Measurements from ENCODE around the gene KIF19.

DNA sequence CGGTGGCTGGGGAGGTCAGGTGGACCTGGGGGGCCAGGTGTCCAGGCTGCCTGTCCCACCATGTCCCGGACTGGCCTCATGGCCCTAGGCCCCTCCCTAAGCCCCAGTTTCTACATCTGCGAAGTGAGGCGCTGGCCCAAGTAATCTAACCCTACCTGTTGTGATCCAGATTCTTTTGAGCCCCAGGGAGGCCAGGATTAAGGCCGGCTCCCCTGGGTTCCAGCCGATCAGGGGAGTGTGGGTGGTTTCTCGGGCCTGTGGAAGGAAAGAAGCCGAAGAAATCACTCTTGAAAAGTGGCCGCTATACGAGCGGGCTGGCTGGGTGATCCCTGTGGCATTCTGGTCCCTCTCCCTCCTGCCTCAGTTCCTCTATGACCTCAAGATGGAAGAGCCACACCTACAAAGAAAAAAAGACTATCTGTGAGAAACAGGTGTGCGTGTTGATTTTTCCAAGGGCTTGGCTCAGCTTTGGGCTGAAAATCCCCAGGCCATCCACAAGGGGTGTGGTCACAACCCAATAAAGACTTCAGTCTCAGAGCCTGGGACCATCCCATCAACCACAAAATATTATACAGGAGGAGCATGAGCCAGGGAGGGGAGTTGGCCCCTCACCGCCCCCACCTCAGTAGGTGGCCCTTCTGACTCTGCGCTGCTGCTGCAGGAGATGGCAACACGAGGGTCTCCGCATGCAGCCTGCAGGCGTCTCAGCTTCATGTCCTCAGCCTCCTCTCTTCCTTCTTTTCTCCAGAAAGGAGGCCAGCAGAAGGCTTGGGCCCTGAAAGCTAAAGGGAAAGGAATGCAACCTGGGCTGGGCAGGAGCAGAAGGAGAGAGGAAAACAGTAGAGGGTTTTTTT, 61.6 kb downstream of the KIF19 start:
- no peak for TF ChIP-seq POLR2A (IDR thresholded peaks at IDR 0.05)
- TF ChIP-seq, protein P1, sequence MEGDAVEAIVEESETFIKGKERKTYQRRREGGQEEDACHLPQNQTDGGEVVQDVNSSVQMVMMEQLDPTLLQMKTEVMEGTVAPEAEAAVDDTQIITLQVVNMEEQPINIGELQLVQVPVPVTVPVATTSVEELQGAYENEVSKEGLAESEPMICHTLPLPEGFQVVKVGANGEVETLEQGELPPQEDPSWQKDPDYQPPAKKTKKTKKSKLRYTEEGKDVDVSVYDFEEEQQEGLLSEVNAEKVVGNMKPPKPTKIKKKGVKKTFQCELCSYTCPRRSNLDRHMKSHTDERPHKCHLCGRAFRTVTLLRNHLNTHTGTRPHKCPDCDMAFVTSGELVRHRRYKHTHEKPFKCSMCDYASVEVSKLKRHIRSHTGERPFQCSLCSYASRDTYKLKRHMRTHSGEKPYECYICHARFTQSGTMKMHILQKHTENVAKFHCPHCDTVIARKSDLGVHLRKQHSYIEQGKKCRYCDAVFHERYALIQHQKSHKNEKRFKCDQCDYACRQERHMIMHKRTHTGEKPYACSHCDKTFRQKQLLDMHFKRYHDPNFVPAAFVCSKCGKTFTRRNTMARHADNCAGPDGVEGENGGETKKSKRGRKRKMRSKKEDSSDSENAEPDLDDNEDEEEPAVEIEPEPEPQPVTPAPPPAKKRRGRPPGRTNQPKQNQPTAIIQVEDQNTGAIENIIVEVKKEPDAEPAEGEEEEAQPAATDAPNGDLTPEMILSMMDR (IDR thresholded peaks at IDR 0.05), result no peak
